Mononuclear cell (primary cell): ENCODE measurements around the gene CLIP4. TPM values are rescaled to one million over a fixed set of nuclear protein-coding genes. Genes with fewer than 3 reads are reported as not detected.

ENCODE experiments used
- H3K27me3 ChIP-seq: 2 replicates; pipeline ENCODE4 v1.6.0; 2011; ENCODE audit warnings: low read length, control low read depth; ENCODE audit not compliant: insufficient read depth
- H3K4me1 ChIP-seq: 2 replicates; pipeline ENCODE4 v1.5.1; 2011; ENCODE audit warnings: mild to moderate bottlenecking, low read length, control low read depth; ENCODE audit not compliant: insufficient read depth
- H3K4me3 ChIP-seq: 2 replicates; pipeline ENCODE4 v1.5.1; 2011; ENCODE audit warnings: mild to moderate bottlenecking, low read length, moderate library complexity
- H3K9me3 ChIP-seq: 2 replicates; pipeline ENCODE4 v1.5.1; 2011; ENCODE audit warnings: low read depth, mild to moderate bottlenecking, control low read depth, low read length
- total RNA-seq: library from RNA; depleted of rRNA; stranded (reverse); fragments of >200 nt; gene quantifications from one replicate; pipeline ENCODE4 v1.2.3, GENCODE V29; 2012

Gene CLIP4
- total RNA-seq, 1 donor, result 71.7 TPM

- H3K4me3 ChIP-seq, result no peak overlapping the region
- H3K27me3 ChIP-seq, result no peaks in the 10 kb centered on the region
- H3K9me3 ChIP-seq, result no peaks in the 10 kb centered on the region
- no peaks in the 10 kb centered on the region for H3K4me1 ChIP-seq
Measured at GRCh38 chr2:29139731-29140130, 24.5 kb downstream of the CLIP4 start.

- H3K4me3 ChIP-seq, result no peak overlapping the region
- H3K27me3 ChIP-seq, result no peaks in the 10 kb centered on the region
- no peaks in the 10 kb centered on the region for H3K9me3 ChIP-seq
- no peaks in the 10 kb centered on the region for H3K4me1 ChIP-seq
Measured at GRCh38 chr2:29143657-29144056, 28.4 kb downstream of the CLIP4 start.

GRCh38 chr2:29146197-29146596 lies 31.0 kb downstream of the CLIP4 start:
- H3K27me3 ChIP-seq, result no peaks in the 10 kb centered on the region
- H3K4me1 ChIP-seq, result no peaks in the 10 kb centered on the region
- H3K4me3 ChIP-seq, result no peak overlapping the region
- no peaks in the 10 kb centered on the region for H3K9me3 ChIP-seq

GRCh38 chr2:29147963-29148362 lies 32.7 kb downstream of the CLIP4 start:
- Histone ChIP-seq H3K27me3 (no peaks in the 10 kb centered on the region), H3K9me3 (no peaks in the 10 kb centered on the region), H3K4me3 (no peak overlapping the region), H3K4me1 (no peaks in the 10 kb centered on the region)

- Histone ChIP-seq H3K4me3 (no peak overlapping the region), H3K9me3 (no peaks in the 10 kb centered on the region), H3K4me1 (no peaks in the 10 kb centered on the region), H3K27me3 (no peaks in the 10 kb centered on the region)
Measured at GRCh38 chr2:29154610-29155009, 39.4 kb downstream of the CLIP4 start.

GRCh38 chr2:29155578-29155977 lies 40.4 kb downstream of the CLIP4 start:
- Histone ChIP-seq H3K9me3 (no peaks in the 10 kb centered on the region), H3K4me1 (no peaks in the 10 kb centered on the region), H3K4me3 (no peak overlapping the region), H3K27me3 (no peaks in the 10 kb centered on the region)

GRCh38 chr2:29157131-29157530 lies 41.9 kb downstream of the CLIP4 start:
- no peaks in the 10 kb centered on the region for H3K9me3 ChIP-seq
- H3K27me3 ChIP-seq, result no peaks in the 10 kb centered on the region
- H3K4me3 ChIP-seq, result no peak overlapping the region
- H3K4me1 ChIP-seq, result no peaks in the 10 kb centered on the region

- no peak overlapping the region for H3K4me3 ChIP-seq
Measured at GRCh38 chr2:29159125-29159524, 43.9 kb downstream of the CLIP4 start.

GRCh38 chr2:29160184-29160583 lies 45.0 kb downstream of the CLIP4 start:
- Histone ChIP-seq H3K4me3 (no peak overlapping the region), H3K9me3 (no peaks in the 10 kb centered on the region)

More at GRCh38 chr2:29159125-29159524, 43.9 kb downstream of the CLIP4 start:
- Histone ChIP-seq H3K9me3 (no peaks in the 10 kb centered on the region), H3K27me3 (no peaks in the 10 kb centered on the region), H3K4me1 (no peaks in the 10 kb centered on the region)

GRCh38 chr2:29162204-29162928 lies 47.2 kb downstream of the CLIP4 start:
- Histone ChIP-seq H3K4me3 (no peak overlapping the region), H3K4me1 (no peaks in the 10 kb centered on the region), H3K27me3 (no peaks in the 10 kb centered on the region), H3K9me3 (no peaks in the 10 kb centered on the region)

More at GRCh38 chr2:29160184-29160583, 45.0 kb downstream of the CLIP4 start:
- no peaks in the 10 kb centered on the region for H3K4me1 ChIP-seq
- H3K27me3 ChIP-seq, result no peaks in the 10 kb centered on the region

GRCh38 chr2:29164091-29164846 lies 49.1 kb downstream of the CLIP4 start:
- no peaks in the 10 kb centered on the region for H3K4me1 ChIP-seq
- H3K27me3 ChIP-seq, result no peaks in the 10 kb centered on the region
- no peaks in the 10 kb centered on the region for H3K9me3 ChIP-seq
- H3K4me3 ChIP-seq, result no peak overlapping the region

GRCh38 chr2:29165362-29166241 lies 50.4 kb downstream of the CLIP4 start:
- no peak overlapping the region for H3K4me3 ChIP-seq
- H3K9me3 ChIP-seq, result no peaks in the 10 kb centered on the region
- no peaks in the 10 kb centered on the region for H3K4me1 ChIP-seq
- no peaks in the 10 kb centered on the region for H3K27me3 ChIP-seq

GRCh38 chr2:29166242-29167039 lies 51.2 kb downstream of the CLIP4 start:
- no peaks in the 10 kb centered on the region for H3K4me1 ChIP-seq
- no peak overlapping the region for H3K4me3 ChIP-seq
- H3K9me3 ChIP-seq, result no peaks in the 10 kb centered on the region
- no peaks in the 10 kb centered on the region for H3K27me3 ChIP-seq

GRCh38 chr2:29174937-29175336 lies 59.7 kb downstream of the CLIP4 start:
- H3K9me3 ChIP-seq, result no peaks in the 10 kb centered on the region
- H3K27me3 ChIP-seq, result no peaks in the 10 kb centered on the region
- no peak overlapping the region for H3K4me3 ChIP-seq
- H3K4me1 ChIP-seq, result no peaks in the 10 kb centered on the region
